Epithelial cell of alveolus of lung (primary cell): ENCODE data around the gene SLC38A8. TPM values are rescaled to one million over a fixed set of nuclear protein-coding genes. Genes with fewer than 3 reads are reported as not detected.

Experiments used
- total RNA-seq: library from RNA; depleted of rRNA; stranded (reverse); fragments of >200 nt; gene quantifications from 2 replicates; pipeline ENCODE4 v1.2.1, GENCODE V29; 2015

SLC38A8 gene
- not detected in 2 replicates for total RNA-seq

DNA sequence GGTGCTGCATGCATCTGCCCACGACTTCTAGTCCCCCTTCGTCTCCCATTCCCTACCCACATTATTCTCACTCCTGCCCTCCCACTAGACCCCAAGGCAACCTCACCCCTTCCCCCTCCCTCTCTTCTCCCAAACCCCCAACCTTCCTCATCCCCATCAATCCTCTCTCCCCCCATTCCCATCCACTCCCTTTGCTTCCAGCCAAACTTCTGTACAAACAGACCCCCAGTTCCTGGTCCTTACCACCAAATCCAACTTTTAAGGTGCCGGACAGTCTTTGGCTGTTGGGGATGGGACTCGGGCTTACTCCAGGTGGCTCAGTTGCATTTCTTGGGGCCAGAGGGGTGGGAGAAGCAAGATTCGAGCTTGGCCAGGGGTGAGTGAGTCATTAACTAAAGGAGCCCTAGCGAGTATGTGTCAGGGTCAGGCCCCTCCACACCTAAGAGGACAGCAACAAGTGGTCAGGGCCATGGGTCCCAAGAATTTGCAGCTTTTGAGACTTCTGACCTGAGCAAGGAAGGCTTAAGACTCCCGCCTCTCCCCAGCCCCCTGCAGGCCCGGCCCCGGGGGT is at the start of gene SLC38A8:
SLC38A8 (minus strand) TSS at position 488 of the 571 bp plus-strand sequence. CDS start 638 bp downstream, outside the sequence.

DNA sequence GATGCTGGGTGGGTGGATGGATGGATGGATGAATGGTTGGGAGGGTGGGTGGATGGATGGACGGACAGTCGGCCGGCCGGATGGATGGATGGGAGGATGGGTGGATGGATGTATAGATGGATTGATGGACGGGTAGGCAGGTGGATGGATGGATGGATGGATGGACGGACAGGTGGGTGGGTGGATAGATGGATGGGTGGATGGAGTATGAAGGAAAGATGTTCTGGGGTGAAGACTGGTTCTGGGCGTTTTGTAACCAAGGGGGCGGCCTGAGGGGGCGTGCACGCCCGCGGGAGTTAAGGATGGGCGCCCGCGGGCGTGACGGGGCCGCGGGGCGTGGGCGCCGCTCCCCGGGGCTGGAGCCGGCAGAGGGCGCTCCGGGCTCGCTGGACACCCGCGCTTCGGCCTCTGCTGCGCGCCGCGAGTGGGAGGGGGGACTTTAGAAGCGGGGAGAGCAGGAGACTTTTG is 74.7 kb downstream of the SLC38A8 start, which contains the start of gene NECAB2:
NECAB2 (plus strand) TSS at position 407 of the 468 bp plus-strand sequence. CDS start 405 bp downstream, outside the sequence.

Other genes with a start within 250 kb of the SLC38A8 start
- 14.7 and 37.6 TPM in 2 replicates for gene HSBP1, start 234.8 kb downstream of the SLC38A8 start, total RNA-seq
- gene MLYCD, start 143.7 kb downstream of the SLC38A8 start, total RNA-seq, result 1.3 and 2.5 TPM in 2 replicates
- 3.2 and 4.1 TPM in 2 replicates for gene OSGIN1, start 89.6 kb downstream of the SLC38A8 start, total RNA-seq
- 0.39 TPM in 1 of 2 replicates, not detected in the other for gene NECAB2, start 74.6 kb downstream of the SLC38A8 start, total RNA-seq
- gene MBTPS1, start 74.1 kb upstream of the SLC38A8 start, total RNA-seq, result 85.1 and 87.3 TPM in 2 replicates
- gene HSDL1, start 102.4 kb upstream of the SLC38A8 start, total RNA-seq, result 18.0 and 20.4 TPM in 2 replicates
- gene DNAAF1, start 102.5 kb upstream of the SLC38A8 start, total RNA-seq, result not detected in 2 replicates
- gene TAF1C, start 144.3 kb upstream of the SLC38A8 start, total RNA-seq, result 18.9 and 36.2 TPM in 2 replicates
- gene ADAD2, start 148.4 kb upstream of the SLC38A8 start, total RNA-seq, result not detected in 2 replicates
- gene KCNG4, start 197.2 kb upstream of the SLC38A8 start, total RNA-seq, result not detected in 2 replicates